RPMI7951 (cell line): Measurements from ENCODE around the gene INTS4. TPM values are rescaled to one million over a fixed set of nuclear protein-coding genes. Genes with fewer than 3 reads are reported as not detected.
A peak's percentile ranks its signal among the peaks of the same experiment; 100 is the strongest.
"Not testable (repeated sequence)": the region's sequence is repeated elsewhere in the genome, so short reads cannot be mapped to it uniquely, and the experiment has no call there.

ENCODE experiments used
- DNase-seq: peaks from one replicate; pipeline ENCODE4 v3.0.0-alpha.2; 2012; ENCODE audit warnings: low read depth
- total RNA-seq: library from RNA; depleted of rRNA; stranded (reverse); fragments of >200 nt; shearing (Covaris generic); gene quantifications from 2 replicates; pipeline ENCODE4 v1.2.3, GENCODE V29; 2014

The INTS4 gene
- total RNA-seq, 1 experiment from 2014 or later, result 29.7 TPM

GRCh38 chr11:78022397-78023396 is 28.2 kb upstream of the INTS4 start, which contains the start of gene KCTD14:
KCTD14 (minus strand) TSS chr11:78023276; CDS start chr11:78023249, 27 bp downstream.
- peak; percentile 29 for DNase-seq

GRCh38 chr11:78021611-78022010 is 27.1 kb upstream of the INTS4 start:
- DNase-seq, result no peak

GRCh38 chr11:78020246-78020645 is 25.8 kb upstream of the INTS4 start:
- DNase-seq, result no peak

GRCh38 chr11:78019808-78020207 is 25.3 kb upstream of the INTS4 start:
- DNase-seq, result no peak

- DNase-seq, result no peak
Observed at GRCh38 chr11:78015878-78016277, 21.4 kb upstream of the INTS4 start.

GRCh38 chr11:78014937-78015520 is 20.6 kb upstream of the INTS4 start:
- DNase-seq, result not testable (repeated sequence)

- peak; percentile 16 for DNase-seq
Observed at GRCh38 chr11:78011301-78011700, 16.8 kb upstream of the INTS4 start.

GRCh38 chr11:78010755-78011154 is 16.3 kb upstream of the INTS4 start:
- DNase-seq, result no peak

GRCh38 chr11:78010304-78010703 is 15.8 kb upstream of the INTS4 start:
- DNase-seq, result no peak

GRCh38 chr11:78009062-78009461 is 14.6 kb upstream of the INTS4 start:
- DNase-seq, result no peak

- DNase-seq, result peak; percentile 70
Observed at GRCh38 chr11:78000193-78000592, 5.7 kb upstream of the INTS4 start.

- no peak for DNase-seq
Observed at GRCh38 chr11:77999446-78000030, 5.1 kb upstream of the INTS4 start.

GRCh38 chr11:77993902-77994301 is 566 bp downstream of the INTS4 start:
- DNase-seq, result no peak

- DNase-seq, result no peak
Observed at GRCh38 chr11:77990981-77991380, 3.5 kb downstream of the INTS4 start.

- DNase-seq, result not testable (repeated sequence)
Observed at GRCh38 chr11:77986456-77986855, 8.0 kb downstream of the INTS4 start.

- DNase-seq, result no peak
Observed at GRCh38 chr11:77981346-77981947, 13.0 kb downstream of the INTS4 start.

GRCh38 chr11:77968337-77968736 is 26.1 kb downstream of the INTS4 start:
- DNase-seq, result no peak

- DNase-seq, result no peak
Observed at GRCh38 chr11:77967753-77968152, 26.7 kb downstream of the INTS4 start.

- no peak for DNase-seq
Observed at GRCh38 chr11:77967121-77967520, 27.3 kb downstream of the INTS4 start.

- DNase-seq, result no peak
Observed at GRCh38 chr11:77966338-77966737, 28.1 kb downstream of the INTS4 start.

GRCh38 chr11:77959434-77959833 is 35.0 kb downstream of the INTS4 start:
- no peak for DNase-seq

GRCh38 chr11:77958583-77959177 is 35.8 kb downstream of the INTS4 start:
- not testable (repeated sequence) for DNase-seq
